HG03457 (cell line): ENCODE results near the gene RHOF.
"Not testable (repeated sequence)": the region's sequence is repeated elsewhere in the genome, so short reads cannot be mapped to it uniquely, and the experiment has no call there.

Experiments used
- ATAC-seq: cut with Tn5 transposase; IDR thresholded peaks from one replicate; pipeline ENCODE4 v1.9.1; 2021; ENCODE audit warnings: moderate number of reproducible peaks; ENCODE audit not compliant: unreplicated experiment

Gene RHOF

GRCh38 chr12:121776190-121777098 is 17.0 kb downstream of the RHOF start:
- no peak for ATAC-seq

- ATAC-seq: no peak
Measured at GRCh38 chr12:121775501-121775900, 18.0 kb downstream of the RHOF start.

- ATAC-seq: no peak
Measured at GRCh38 chr12:121774968-121775474, 18.5 kb downstream of the RHOF start.

- ATAC-seq: no peak
Measured at GRCh38 chr12:121773011-121773777, 20.3 kb downstream of the RHOF start.

- no peak for ATAC-seq
Measured at GRCh38 chr12:121770813-121771625, 22.5 kb downstream of the RHOF start.

GRCh38 chr12:121770388-121770787 is 23.1 kb downstream of the RHOF start:
- no peak for ATAC-seq

- no peak for ATAC-seq
Measured at GRCh38 chr12:121769831-121770301, 23.6 kb downstream of the RHOF start.

GRCh38 chr12:121769297-121769830 is 24.1 kb downstream of the RHOF start:
- no peak for ATAC-seq

GRCh38 chr12:121767525-121768016 is 25.9 kb downstream of the RHOF start:
- ATAC-seq: no peak

GRCh38 chr12:121766290-121767039 is 27.0 kb downstream of the RHOF start:
- ATAC-seq: no peak

- no peak for ATAC-seq
Measured at GRCh38 chr12:121765573-121765972, 27.9 kb downstream of the RHOF start.

- ATAC-seq: no peak
Measured at GRCh38 chr12:121764808-121765207, 28.7 kb downstream of the RHOF start.

- no peak for ATAC-seq
Measured at GRCh38 chr12:121762269-121762668, 31.2 kb downstream of the RHOF start.

GRCh38 chr12:121758536-121758935 is 35.0 kb downstream of the RHOF start:
- not testable (repeated sequence) for ATAC-seq

GRCh38 chr12:121755591-121755990 is 37.9 kb downstream of the RHOF start:
- ATAC-seq: no peak

- ATAC-seq: no peak
Measured at GRCh38 chr12:121754836-121755235, 38.7 kb downstream of the RHOF start.

- no peak for ATAC-seq
Measured at GRCh38 chr12:121753844-121754264, 39.6 kb downstream of the RHOF start.

- ATAC-seq: no peak
Measured at GRCh38 chr12:121751749-121752351, 41.6 kb downstream of the RHOF start.

- ATAC-seq: no peak
Measured at GRCh38 chr12:121751034-121751433, 42.5 kb downstream of the RHOF start.
